Ascending aorta (tissue), 2 donors: ENCODE measurements around the gene ZBTB7C. TPM values are rescaled to one million over a fixed set of nuclear protein-coding genes. Genes with fewer than 3 reads are reported as not detected.
A peak's percentile ranks its signal among the peaks of the same experiment; 100 is the strongest.

Source experiments
- DNase-seq, 2 donors: peaks; one replicate each; pipeline ENCODE4 v3.0.0-alpha.2; 2019; ENCODE audit warnings: low spot score in 2 of 2
- H3K27ac ChIP-seq, 2 donors: fragments of 200-600 bp; sonication (generic); one replicate each; pipeline ENCODE4 v1.5.1; 2016 to 2017; ENCODE audit warnings: mild to moderate bottlenecking in 1 of 2
- H3K27me3 ChIP-seq: fragments of 200-600 bp; sonication (generic); one replicate; pipeline ENCODE4 v1.5.1; 2017
- H3K36me3 ChIP-seq, 2 donors: fragments of 200-600 bp; sonication (generic); one replicate each; pipeline ENCODE4 v1.5.1; 2016
- H3K4me1 ChIP-seq, 2 donors: fragments of 200-600 bp; sonication (generic); one replicate each; pipeline ENCODE4 v1.5.1; 2016 to 2017; ENCODE audit warnings: mild to moderate bottlenecking in 1 of 2
- H3K4me3 ChIP-seq, 2 donors: fragments of 200-600 bp; sonication (generic); one replicate each; pipeline ENCODE4 v1.5.1; 2016 to 2017; ENCODE audit warnings: mild to moderate bottlenecking in 1 of 2
- H3K9me3 ChIP-seq, 2 donors: fragments of 200-600 bp; sonication (generic); one replicate each; pipeline ENCODE4 v1.5.1; 2016
- CTCF ChIP-seq, 3 experiments: fragments of 200-600 bp in 2 of 3; fragments of 450-650 bp in 1 of 3; sonication (generic) in 2 of 3; IDR thresholded peaks; one replicate each; pipeline ENCODE4 v1.5.1; 2016 to 2019; ENCODE audit warnings: antibody characterized with exemption in 3 of 3, mild to moderate bottlenecking in 1 of 3, moderate library complexity in 1 of 3
- intact Hi-C: fragments of 100-400 bp; cut with DNase I; formaldehyde crosslinking; loops from one replicate; pipeline ENCODE4 v1.15.1; 2023
- total RNA-seq: library from RNA; depleted of rRNA; stranded (reverse); fragments of >200 nt; gene quantifications from one replicate; pipeline ENCODE4 v1.1.0, GENCODE V29; 2016

The ZBTB7C gene
- total RNA-seq, 1 donor from 2014 or later: 8.1 TPM

DNA sequence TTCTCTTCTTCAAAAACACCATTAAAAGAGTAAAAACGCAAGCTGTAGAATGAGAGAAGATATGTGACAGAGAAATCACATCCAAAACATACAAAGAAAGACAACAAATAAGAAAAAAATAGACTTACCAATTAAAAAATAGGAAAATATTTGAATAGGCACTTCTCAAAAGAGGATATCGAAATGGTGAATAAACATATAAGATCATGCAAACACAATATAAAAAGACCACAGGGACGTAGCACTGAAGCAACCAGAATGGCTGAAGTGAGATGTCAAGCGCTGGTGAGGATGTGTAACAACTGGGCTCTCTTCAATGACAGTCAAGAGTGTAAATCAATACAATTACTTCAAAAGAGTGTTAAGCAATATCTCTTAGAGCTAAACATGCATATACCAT, 202.3 kb downstream of the ZBTB7C start:
- no peaks in the 10 kb centered on the region for H3K4me1 ChIP-seq

GRCh38 chr18:48203961-48204666, 205.1 kb downstream of the ZBTB7C start:
- TF ChIP-seq CTCF (IDR thresholded peaks at IDR 0.05): no peak
- intact Hi-C loops: no loop called here
- no peak overlapping the region for H3K27ac ChIP-seq
- no peaks in the 10 kb centered on the region for H3K4me1 ChIP-seq
- peak in 1 of 2 donors; percentile 21 for DNase-seq
- no peaks in the 10 kb centered on the region for H3K27me3 ChIP-seq
- no peaks in the 10 kb centered on the region for H3K9me3 ChIP-seq
- no peak overlapping the region for H3K4me3 ChIP-seq
- H3K36me3 ChIP-seq: no peaks in the 10 kb centered on the region

More for the DNA sequence above, 202.3 kb downstream of the ZBTB7C start:
- H3K27me3 ChIP-seq: no peaks in the 10 kb centered on the region
- intact Hi-C loops: no loop called here
- no peak overlapping the region for H3K4me3 ChIP-seq
- TF ChIP-seq CTCF (IDR thresholded peaks at IDR 0.05): no peak
- H3K36me3 ChIP-seq: no peaks in the 10 kb centered on the region
- H3K9me3 ChIP-seq: no peaks in the 10 kb centered on the region
- DNase-seq: peak in 1 of 2 donors; percentile 9
- no peak overlapping the region for H3K27ac ChIP-seq

DNA sequence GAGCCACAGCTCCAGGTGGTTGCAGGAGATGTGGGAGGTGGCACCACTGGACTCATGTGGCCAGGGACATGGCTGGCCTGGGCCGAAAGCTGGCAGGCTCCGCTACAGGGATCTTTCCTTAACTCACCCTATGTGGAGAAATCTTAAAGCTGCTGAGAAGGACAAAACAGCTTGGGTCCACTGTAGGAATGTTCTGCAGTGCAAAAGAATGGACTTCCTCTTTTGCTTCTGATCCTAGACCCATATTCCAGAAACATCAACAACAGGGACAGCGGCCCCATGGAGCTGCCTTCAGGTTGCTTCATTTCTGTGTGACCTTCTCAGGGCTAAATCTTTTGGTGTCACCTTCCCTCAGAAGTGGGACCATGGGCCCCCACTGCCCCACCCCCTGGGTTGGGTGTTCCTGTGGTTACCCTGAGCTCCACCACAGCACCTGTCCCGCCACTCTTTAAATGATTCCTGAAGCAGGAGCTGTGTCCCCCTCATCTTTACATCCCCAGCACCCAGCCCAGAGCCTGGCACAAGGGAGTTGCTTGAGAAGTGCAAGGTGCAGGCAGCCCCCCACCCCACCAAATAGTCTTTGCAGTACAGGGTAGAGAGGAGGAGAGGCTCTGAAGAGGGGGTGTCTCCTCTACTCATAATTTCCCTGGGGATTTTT, 205.8 kb downstream of the ZBTB7C start:
- no peaks in the 10 kb centered on the region for H3K4me1 ChIP-seq
- TF ChIP-seq CTCF (IDR thresholded peaks at IDR 0.05): no peak
- H3K9me3 ChIP-seq: no peaks in the 10 kb centered on the region
- H3K36me3 ChIP-seq: no peaks in the 10 kb centered on the region
- H3K27me3 ChIP-seq: no peaks in the 10 kb centered on the region
- H3K4me3 ChIP-seq: no peak overlapping the region
- no peak overlapping the region for H3K27ac ChIP-seq
- intact Hi-C loops: no loop called here
- DNase-seq: peak in 1 of 2 donors; percentile 24

- intact Hi-C loops: no loop called here
- no peaks in the 10 kb centered on the region for H3K36me3 ChIP-seq
- no peak overlapping the region for H3K4me3 ChIP-seq
- no peaks in the 10 kb centered on the region for H3K9me3 ChIP-seq
- H3K4me1 ChIP-seq: no peaks in the 10 kb centered on the region
- no peak for DNase-seq
- H3K27ac ChIP-seq: no peak overlapping the region
- H3K27me3 ChIP-seq: no peaks in the 10 kb centered on the region
- TF ChIP-seq CTCF (IDR thresholded peaks at IDR 0.05): no peak
Measured at GRCh38 chr18:48202350-48203260, 206.6 kb downstream of the ZBTB7C start.

DNA sequence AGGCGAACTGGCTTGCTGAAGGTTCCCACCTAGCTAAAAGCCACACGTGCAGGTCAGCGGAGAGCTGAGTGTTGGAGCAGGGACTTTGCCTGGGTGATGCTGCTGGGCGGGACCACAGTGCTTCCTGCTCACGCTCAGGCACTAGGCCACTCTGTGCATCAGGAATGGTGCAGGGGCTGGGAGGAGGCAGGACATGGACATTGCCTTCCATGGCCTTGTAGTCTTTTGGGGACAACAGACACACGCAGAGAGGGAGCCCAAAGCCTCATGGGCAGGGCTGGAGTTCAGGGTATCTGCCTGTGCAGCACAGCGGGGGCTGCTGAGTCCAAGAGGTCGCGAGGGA, 207.2 kb downstream of the ZBTB7C start:
- Histone ChIP-seq H3K36me3 (no peaks in the 10 kb centered on the region), H3K4me3 (no peak overlapping the region), H3K9me3 (no peaks in the 10 kb centered on the region), H3K4me1 (no peaks in the 10 kb centered on the region), H3K27me3 (no peaks in the 10 kb centered on the region), H3K27ac (no peak overlapping the region)
- intact Hi-C loops: no loop called here
- DNase-seq: no peak
- no peak for TF ChIP-seq CTCF (IDR thresholded peaks at IDR 0.05)
